ENCODE data around the gene TAF4.
"Not testable (repeated sequence)": the region's sequence is repeated elsewhere in the genome, so short reads cannot be mapped to it uniquely, and the experiment has no call there.

The TAF4 gene

DNA sequence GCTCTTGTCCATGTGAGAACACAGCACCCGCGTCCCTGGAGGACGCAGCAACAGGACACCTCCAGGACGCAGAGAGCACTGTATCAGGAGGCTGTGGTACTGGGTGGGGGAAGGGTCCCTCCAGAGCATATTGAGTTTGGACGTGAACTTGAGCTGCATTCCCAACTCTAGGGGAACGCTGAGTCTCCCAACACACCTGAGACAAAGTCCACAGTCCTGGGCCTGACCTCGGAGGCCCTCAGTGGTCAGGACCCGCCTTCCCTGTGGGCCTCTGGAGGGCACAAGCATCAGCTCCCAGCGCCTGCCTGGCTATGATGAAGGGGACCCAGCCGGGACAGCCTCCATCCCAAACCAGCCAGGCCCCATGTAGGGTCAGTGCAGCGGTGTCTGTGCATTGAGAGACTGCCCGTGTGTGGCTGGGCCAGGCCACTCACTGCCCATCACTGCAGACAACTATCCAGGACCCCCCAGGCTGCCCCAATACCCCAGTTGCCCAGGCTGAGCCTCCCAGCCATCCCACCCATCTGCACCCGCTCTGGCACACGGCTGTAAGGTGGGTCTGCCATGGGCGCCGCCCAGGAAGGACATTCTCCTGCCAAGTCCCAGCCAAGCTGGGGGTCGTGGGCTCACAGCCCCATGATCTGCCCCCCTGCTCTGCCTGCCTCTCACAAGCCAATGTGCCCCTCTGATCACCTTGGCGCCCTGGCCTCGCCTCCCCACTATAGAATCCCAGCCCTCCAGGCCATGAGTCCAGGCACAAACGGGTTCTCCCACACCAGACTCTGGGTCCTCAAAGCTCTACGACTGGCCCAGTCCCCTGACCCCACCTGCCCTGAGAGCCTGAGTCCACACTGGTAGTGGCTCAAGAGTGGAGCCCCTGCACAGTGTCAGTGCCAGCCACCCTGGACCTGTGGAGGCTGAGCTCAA lies 115.7 kb downstream of the TAF4 start:
- no peak for TF ChIP-seq CTCF (conservative IDR thresholded peaks at IDR 0.05)
- TF ChIP-seq ZFX (IDR thresholded peaks at IDR 0.05) = no peak
- H3K27ac ChIP-seq = no peak overlapping the region

DNA sequence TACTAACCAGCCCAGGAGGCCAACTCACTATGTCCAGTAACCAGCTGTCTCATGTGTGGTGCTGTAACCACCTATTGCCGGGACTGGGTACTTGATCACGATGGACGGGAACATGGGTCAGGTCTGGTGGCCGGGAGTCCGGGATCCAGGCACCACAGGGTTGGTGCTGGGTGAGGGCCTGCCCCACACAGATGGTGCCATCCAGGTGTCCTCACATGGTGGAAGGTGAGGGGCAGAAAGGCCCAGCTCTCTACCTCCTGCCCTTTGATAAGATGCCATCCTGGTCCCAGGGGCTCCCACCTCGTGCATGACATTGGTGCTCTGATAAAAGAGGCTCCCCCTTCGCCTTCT lies 116.3 kb downstream of the TAF4 start:
- no peak overlapping the region for H3K27ac ChIP-seq
- TF ChIP-seq ZFX (IDR thresholded peaks at IDR 0.05) (no peak), CTCF (conservative IDR thresholded peaks at IDR 0.05) (no peak)

DNA sequence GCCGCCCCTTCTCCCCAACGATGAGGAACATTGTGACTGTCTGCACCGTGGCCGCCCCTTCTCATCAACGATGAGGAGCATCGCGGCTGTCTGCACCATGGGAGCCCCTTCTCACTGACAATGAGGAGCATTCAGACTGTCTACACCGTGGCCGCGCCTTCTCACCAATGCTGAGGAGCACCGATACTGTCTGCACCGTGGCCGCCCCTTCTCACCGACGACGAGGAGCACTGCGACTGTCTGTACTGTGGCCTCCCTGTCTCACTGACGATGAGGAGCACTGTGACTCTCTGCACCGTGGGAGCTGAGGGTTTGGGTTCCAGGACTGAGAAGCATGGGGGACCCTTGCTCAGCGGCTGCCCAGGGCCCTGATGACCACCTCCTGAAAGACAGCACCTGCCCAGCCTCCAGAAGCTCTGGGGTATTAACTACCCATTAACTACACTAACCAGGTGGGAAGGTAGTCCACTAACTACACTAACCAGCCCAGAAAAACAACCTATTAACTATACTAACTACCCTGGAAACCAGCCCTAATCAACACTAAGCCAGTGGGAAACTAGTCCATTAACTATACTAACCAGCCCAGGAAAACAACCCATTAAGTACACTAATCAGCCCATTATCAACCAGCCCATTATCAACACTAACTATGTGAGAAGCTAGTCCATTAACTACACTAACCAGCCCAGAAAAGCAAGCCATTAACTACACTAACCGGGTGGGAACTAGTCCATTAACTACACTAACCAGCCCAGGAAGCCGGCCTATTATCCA lies 116.9 kb downstream of the TAF4 start:
- no peak for TF ChIP-seq ZFX (IDR thresholded peaks at IDR 0.05)
- TF ChIP-seq CTCF (conservative IDR thresholded peaks at IDR 0.05) = no peak
- H3K27ac ChIP-seq = no peak overlapping the region

- H3K27ac ChIP-seq = not testable (repeated sequence)
These were observed 117.6 kb downstream of the TAF4 start for GRCh38 chr20:61948056-61948455.

GRCh38 chr20:61945495-61945894 lies 120.2 kb downstream of the TAF4 start:
- not testable (repeated sequence) for H3K27ac ChIP-seq

DNA sequence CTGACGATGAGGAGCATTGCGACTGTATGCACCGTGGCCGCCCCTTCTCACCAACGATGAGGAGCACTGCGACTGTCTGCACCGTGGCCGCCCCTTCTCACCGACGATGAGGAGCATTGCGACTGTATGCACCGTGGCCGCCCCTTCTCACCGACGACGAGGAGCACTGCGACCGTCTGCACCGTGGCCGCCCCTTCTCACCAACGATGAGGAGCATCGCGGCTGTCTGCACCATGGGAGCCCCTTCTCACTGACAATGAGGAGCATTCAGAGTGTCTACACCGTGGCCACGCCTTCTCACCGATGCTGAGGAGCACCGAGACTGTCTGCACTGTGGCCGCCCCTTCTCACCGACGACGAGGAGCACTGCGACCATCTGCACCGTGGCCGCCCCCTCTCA lies 120.7 kb downstream of the TAF4 start:
- not testable (repeated sequence) for H3K27ac ChIP-seq

- no peak for TF ChIP-seq ZFX (IDR thresholded peaks at IDR 0.05)
- TF ChIP-seq CTCF (conservative IDR thresholded peaks at IDR 0.05) = no peak
- H3K27ac ChIP-seq = no peak overlapping the region
These were observed 123.2 kb downstream of the TAF4 start for GRCh38 chr20:61942526-61942925.

- TF ChIP-seq CTCF (conservative IDR thresholded peaks at IDR 0.05) (no peak), ZFX (IDR thresholded peaks at IDR 0.05) (no peak)
- no peak overlapping the region for H3K27ac ChIP-seq
These were observed 123.8 kb downstream of the TAF4 start for GRCh38 chr20:61941721-61942405.

Measured in C4-2B (cell line).